ENCODE results near the gene AHCYL1.
"Not testable (repeated sequence)": the region's sequence is repeated elsewhere in the genome, so short reads cannot be mapped to it uniquely, and the experiment has no call there.

AHCYL1 gene

DNA sequence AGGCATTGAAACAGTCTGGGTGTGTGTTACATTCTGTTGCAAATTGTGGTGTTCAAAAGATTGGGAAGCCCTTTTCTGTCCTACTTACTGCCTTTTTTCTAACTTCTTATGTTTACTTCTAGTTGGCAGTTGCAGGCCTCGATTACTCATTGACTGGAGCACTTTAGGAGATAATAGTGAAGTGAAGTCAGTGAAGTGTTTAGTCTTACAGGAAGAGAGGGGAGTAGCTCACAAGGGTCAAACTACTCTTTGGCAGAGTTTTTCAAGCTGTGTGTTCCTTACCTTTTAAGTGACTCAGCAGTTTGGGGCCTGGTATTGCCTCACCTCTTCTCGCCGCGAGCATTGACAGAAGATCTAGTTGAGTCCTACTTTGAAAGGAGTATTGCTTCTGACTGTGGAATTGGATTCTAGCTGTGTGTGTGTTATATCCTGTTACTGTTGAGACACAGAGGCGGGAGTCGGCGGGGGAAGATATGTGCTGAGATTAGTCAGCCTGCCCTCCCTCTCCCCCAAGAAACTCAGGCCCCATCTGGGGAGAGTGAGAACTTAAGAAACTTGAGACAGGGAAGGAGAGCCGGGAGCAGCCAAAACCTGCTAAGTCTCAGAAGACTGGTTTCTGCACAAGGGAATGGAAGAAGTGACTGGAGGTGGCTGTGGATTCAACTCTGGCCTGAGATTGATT, 19.3 kb downstream of the AHCYL1 start:
- peak; percentile 27 to 42 for DNase-seq

DNA sequence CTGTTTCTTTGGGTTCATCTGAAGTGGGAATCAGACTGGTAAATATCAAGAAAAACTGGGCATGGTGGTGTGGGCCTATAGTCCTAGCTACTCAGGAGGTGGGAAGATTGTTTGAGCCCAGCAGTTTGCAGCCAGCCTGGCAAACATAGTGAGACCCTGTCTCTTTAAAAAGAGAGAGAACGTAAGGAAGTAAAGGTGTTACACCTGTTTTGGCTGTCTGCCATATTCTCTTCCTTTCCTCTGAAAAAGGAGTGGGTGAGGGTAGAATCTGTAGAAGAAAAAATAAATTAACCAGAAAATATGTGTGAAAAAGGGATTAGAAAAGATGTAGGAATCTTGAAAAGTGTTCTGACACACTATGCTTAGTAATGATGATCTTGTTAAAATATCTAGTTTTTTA, 20.0 kb downstream of the AHCYL1 start:
- DNase-seq, result no peak

DNA sequence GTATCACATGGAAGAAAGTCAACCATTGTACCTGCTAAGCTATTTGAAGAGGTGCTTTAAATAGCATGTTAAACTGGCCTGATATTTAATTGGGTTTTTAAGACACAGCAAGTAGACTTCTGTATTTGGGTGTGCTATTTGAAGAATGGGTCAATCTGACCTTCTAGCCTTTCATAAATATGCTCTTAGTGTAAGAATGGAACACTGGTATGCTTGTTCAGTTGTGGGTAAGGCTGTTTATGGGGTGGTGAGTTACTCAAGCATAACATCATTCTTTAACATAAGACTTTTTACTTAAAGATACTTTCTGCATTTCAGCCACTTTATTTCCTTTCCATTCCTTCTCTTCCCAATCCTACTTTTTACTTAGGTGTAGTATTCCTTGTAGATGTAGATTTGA, 21.4 kb downstream of the AHCYL1 start:
- DNase-seq, result no peak

DNA sequence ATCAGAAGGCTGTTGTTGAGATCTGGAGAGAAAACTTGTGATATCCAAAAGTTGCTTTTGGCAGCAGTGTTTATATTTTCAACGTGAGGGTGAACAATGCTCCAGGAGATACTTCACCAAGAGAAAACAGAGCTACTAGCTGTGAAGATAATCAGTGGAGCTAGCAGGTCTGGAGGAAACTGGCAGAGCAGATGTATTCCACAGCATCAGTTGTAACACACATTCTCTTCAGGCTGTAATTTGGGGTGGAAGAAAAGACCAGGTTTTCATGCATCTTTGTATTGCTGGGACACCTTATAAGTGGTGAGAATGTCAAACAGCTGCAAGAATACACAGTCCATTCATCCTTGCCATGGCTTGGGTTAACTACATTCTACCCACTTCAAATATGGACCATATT, 22.0 kb downstream of the AHCYL1 start:
- DNase-seq, result no peak

DNA sequence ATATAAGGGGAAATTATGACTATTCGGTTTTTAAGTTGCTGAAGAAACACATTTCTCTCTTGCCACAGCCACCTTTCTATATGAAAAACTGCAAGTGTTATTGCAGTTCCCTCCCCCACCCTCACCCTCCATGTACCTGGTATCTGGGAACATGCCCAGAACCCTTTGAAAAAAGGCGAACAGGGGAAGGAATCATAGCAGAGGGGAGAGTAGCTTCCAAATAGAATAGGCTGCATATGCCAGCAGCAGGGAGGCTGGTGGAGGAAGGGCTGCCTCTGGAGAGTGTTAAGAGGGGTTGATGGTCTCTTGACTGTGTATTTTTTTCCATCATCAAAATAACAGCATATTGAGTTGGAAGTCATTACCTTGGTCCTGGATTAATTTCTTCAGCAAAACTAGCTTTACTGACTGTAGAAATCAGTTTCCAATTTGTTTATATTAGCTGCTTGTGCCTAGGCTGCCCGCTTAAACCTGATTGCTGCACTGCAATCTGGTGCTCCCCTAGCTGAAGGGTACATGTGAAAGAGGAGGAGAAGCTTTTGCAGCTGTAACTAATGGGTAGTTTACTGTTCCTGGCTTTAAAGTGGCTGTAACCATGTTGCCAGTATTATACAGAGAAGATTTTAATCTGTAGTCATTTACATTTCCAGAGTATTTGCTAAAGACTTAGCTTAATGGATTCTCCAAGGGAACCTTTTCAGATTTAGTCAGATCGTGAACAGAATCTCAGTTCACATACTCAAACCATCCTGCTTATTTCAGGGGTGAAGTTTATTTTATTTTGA, 22.7 kb downstream of the AHCYL1 start:
- no peak for DNase-seq

DNA sequence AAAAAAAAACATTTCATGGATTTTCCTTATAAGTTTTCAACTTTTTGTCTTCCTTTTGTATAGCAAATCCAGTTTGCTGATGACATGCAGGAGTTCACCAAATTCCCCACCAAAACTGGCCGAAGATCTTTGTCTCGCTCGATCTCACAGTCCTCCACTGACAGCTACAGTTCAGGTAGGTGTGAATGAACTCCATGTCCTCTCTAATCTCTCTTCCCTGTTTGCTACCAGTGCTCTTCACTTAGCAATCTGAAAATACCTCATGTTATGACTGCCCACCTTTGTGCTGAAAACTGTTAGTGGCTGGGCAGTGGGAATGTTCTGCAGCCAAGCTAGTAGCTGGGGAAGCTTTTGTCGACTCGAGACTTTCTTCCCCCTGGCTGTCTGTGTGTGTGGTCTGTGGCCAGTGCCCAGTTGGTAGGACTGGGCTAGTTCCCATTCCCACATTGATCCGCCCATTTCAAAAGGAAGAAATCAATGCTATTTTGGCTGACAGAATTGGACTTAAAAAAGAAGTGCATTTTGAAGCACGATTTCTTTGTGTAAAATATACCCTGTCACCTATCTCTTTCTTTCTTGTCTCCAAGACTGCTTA, 24.5 kb downstream of the AHCYL1 start:
- no peak for DNase-seq

DNA sequence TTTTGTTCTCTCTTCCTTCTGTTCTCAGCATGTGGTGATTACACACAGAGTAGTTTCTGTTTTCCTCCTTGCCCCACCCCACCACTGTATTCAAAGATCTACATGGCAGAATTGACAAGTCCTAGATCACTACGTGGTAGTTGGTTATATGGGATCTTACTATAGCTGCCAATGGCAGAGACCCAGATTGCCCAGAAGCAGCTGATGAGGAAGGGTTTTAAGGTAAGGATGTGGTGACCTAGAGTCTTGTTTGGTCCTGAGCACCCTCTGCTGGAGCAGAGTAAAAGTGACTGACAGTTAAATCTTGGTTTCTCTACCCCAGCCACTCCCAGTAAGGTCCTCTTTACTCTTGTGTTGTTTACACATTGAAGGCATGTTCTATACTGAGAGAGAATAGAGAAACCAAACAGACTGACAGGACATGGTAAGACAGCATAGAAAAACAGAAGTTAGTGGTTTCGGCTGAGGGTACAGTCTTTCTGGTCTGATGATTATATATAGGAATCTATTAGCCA, 27.0 kb downstream of the AHCYL1 start:
- peak in 1 of 2 experiments; percentile 15 for DNase-seq

DNA sequence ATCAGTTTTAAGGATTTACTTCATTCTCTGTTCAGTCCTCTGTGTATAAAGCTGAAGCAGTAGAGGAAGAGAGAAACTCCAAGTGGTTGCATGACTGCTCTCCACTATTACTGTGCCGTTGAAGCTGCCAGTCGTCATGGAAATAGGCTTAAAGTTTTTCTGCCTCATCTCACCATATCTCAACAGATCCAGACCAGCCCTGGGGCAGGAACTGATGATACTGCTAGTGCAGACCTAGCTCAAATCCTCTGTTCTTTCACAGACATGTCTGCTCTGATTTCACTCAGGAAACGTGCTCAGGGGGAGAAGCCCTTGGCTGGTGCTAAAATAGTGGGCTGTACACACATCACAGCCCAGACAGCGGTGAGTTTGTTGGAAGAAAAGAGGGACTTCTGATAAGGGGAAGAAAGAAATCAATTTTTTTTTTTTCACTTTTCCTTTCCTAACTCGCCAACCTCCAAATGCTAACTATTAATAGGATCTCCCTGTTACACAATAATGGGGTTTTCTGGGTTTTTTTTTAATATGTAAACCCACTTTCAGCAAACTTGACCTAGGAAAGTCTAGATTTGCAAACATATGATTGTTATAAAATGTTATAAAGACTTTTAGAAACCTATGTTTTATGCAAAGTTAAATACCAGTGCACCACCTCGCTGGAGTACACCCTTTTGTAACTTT, 27.7 kb downstream of the AHCYL1 start:
- DNase-seq, result no peak

DNA sequence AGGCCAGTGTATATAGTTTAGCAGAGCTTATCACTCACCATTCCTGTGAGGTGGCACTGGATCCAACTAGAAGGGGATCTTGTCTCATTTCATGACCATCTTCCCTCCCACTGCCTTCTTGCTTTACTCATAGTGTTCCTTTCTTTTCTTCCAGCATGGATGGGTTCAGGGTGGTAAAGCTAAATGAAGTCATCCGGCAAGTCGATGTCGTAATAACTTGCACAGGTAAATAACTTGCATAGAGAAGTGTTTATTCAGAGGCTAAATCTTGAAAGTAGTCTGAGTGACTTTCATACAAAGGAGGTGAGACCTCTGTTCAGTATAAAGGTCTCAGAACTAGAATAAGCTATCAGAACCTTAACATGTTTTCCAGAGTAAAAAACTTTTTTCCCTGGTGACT, 33.2 kb downstream of the AHCYL1 start:
- DNase-seq, result no peak

DNA sequence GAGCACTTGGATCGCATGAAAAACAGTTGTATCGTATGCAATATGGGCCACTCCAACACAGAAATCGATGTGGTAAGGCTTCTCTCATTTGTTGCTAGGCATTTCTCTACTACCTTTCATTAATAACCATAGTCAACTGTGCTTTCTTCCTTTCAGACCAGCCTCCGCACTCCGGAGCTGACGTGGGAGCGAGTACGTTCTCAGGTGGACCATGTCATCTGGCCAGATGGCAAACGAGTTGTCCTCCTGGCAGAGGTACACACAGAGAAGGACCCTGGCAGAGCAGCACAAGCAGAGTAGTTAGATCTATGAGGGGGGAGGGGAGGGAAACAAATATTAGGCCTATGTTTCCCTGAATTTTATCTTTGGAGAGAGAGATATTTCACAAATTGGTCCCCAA, 33.8 kb downstream of the AHCYL1 start:
- no peak for DNase-seq

DNA sequence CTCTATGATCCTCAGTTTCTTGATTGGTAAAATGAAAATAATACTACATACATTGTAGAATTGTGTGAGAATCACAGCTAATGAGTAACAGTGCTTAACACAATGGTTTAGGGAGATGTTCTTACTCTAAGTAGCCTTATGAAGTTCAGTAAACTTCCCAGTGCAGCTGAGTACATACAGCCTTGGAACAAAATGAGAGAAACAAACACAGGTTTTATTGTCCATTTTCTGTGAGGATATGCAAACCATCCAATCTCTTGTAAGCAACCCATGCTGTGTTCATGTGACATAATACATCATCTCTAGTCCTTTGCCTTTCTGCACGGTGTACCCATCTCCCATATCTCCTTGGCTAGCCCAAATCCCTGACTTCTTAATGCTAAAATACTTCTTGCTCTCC, 35.2 kb downstream of the AHCYL1 start:
- DNase-seq, result no peak

DNA sequence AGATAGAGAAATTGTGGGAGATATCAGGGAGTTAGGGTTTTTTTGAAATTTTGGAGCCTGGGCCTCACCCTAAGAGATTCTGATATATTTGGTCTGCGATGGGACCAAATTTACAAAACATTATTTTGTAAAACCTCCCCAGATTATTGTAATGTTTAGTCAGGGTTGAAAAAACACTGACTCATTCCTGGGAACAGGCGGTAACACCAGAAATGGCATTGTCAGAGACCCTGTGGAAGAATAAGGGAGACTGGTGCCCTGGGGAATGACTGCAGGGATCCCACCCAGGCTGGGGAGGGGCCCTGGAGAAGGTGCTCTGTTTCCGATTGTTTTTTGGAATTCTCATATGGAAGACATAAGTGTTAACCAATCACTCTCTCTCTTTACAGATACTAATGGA, 36.7 kb downstream of the AHCYL1 start:
- DNase-seq, result no peak

DNA sequence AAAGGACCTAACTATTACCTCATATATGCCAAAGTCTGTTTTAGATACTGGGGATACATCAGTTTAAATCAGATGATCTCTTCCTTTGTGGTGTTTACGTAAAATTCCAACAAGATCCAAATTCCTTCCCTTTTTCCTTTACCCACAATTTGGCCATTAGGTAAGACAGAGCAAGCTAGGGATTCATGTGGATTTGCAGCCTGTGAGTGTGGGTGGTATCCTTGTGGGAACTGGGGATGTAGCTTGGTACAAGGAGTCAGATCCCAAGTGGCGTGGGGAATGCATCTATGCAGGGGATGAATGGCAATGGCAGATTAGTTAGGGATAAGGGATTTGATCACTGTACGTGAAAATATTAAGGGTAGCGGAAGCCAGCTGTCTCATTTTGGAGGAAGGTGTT, 40.0 kb downstream of the AHCYL1 start:
- DNase-seq, result no peak

DNA sequence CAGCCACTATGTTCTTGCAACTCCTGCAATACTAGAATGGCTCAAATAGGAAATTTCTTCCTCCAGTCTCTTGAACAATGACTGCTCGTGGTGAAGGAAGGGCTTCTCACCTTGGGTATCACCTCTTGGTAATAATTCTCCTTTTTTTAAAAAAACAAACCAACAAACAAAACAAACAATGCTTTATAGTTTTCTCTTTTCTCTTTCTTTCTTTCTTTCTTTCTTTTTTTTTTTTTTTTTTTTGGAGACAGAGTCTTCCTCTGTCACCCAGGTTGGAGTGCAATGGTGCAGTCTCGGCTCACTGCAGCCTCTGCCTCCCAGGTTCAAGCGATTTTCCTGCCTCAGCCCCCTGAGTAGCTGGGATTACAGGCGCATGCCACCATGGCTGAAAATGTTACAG, 46.1 kb downstream of the AHCYL1 start:
- DNase-seq, result not testable (repeated sequence)

DNA sequence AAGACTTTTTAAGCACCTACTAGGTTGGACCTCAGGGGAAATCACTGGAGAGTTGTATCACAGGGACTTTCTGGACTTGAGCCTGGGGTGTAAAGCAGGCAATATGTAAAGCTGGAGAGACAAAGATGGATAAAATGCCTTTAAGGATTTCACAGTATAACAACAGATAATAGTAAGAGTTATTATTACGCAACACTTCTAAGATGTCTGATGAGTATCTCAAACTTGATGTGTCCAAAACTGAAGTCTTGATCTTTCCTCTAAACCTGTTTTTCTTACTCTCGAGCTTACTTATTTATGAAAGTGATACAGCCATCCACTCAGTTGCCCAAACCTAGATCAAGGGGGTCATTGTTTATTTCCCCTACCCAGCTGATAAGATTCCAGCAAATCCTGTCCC, 47.8 kb downstream of the AHCYL1 start:
- no peak for DNase-seq

DNA sequence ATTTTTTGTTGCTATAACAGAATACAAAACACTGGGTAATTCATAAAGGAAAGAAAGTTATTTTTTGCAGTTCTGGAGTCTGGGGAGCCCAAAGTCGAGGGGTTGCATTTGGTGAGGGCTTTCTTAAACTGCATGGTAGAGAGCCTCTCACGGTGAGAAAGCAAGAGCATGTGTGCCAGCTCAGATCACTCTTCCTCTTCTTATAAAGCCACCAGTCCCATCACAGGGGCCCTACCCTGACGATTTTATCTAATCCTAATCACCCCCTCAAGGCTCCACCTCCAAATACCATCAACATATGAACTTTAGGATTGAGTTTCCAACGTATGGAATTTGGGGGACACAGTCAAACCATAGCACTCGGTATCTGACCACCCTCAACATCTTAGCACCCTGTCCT, 48.9 kb downstream of the AHCYL1 start:
- DNase-seq, result no peak

DNA sequence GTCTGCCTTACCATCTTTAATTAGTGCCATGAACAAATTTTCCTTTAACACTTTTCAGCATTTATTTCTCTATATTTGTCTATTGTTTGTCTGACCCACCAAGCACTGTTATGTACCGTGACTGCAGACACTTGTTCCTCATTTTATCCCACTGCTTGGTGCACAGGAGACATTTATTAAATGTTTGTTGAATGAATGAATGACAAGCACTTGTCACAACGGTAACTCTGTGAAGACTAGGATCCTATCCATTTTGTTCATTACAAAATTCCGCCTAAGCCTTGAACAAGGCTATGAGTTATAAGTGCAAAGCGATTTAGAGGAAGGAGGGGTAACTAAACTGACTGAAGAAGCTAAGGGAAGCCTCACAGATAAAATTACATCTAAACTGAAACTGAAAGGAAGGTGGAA, 49.5 kb downstream of the AHCYL1 start:
- DNase-seq, result no peak

DNA sequence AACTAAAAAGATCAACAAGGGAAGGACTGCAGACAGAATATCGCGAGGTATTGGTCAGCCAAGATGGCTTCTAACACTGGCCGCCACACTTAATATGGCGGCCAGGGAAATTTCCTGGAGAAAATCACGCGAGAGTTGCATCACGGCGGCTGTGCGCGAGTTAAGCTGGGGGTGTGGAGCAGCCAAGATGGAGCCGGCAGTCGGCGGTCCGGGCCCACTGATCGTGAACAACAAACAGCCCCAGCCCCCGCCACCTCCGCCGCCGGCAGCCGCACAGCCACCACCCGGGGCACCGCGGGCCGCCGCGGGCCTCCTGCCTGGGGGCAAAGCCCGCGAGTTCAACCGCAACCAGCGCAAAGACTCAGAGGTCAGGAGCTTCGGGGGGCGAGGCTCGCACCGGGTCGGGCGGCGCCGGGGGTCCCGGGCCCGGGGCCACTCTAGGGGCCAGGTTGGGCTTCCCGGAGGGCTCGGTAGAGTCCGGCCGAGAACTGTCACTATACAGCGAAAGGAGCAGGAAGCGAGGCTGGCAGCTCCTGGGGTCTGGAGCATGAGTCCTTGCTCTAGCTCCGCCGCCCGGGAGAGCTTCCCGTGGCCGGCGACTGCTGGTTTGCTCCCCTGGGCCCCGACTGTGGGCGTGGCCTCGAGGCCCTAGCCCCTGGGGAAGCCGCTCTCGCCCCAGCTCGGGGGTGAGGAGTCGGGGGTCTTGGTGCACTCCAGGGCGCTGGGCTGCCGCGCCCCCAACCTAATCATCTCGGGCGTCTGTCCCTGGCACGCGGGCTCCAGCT, 50.1 kb downstream of the AHCYL1 start, which contains the start of gene STRIP1:
Gene STRIP1 (plus strand): TSS at position 174 of the 785 bp plus-strand sequence. CDS start 14 bp downstream, at position 188.
- DNase-seq, result peak; percentile 84 to 93

DNA sequence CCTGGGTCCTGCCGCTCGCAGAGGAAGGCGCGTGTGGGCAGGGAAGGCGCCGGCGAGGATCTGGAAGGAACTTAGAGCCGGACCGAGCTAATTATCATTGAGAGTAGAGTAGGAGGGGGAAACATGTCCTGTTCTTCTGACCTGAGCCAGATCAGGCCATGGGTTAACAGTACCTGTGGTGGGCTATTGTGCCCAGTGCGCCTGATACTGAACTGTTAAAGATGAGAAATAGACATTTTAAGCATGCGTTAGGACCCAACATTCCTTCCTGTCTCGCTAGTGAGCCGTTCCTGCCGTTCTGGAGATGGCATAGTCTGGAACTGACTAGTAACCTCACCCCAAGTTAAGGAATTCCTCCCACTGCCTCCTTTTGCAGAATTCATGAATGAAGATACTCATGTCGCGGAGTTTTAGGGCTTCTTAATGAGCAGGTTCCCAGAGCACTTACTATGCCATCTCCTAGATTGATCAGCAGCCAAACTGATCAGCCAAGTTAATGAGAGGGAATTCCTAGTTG, 50.7 kb downstream of the AHCYL1 start:
- no peak for DNase-seq

DNA sequence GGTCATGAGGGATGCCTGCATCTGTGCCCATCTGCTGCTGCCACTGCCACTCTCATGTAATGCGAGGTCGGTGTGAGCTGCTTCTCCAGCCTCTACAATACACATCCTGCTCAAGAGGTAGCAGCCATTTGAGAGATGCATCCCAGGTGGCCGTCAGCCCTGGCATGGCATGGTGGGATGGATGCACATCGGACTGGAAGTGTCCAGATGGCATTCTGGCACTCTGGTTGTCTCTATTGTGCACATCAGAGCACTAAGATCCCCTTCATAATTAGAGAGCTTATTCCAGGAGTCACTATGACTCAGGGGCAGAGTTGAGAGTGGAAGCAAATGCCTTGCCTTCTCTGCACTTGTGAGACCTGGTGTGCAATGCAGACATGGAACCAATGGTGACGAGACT, 53.7 kb downstream of the AHCYL1 start:
- no peak for DNase-seq

DNA sequence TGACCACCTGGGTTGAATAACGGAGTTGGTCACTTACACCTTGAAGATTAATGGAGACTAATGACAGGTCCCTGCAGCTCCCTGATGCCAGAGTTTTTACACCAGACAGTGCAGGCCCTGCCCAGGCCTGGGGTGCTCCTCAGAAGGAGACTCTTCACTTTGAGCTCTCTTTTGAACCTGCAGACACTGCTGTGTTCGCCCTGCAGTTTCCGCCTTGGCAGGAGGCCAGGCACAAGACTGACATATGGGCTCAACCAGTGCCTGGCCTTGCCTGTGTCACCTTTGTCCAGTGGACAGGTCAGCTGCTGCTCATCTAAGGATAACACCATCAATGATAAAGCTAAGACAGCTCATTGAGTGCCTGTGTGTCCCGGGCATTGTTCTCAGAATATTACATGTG, 55.1 kb downstream of the AHCYL1 start:
- DNase-seq, result no peak

DNA sequence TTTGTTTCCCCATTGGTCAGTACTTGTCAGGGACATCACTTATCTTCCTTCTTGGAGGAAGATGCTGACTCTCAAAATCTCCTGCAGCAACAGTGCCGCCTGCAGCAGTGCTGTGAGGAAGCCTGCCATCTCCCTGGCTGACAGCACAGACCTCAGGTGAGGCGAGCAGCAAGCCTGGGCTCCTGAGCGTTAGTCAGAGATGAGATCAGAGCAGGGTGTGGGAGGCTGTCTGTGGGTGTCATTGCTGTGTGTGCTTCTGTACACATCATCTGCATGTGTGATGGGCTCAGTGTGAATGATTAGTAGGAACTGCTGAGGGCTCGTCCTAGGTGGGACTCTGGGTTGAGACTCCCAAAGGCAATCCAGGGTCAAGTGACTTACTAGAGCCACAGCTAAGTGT, 56.0 kb downstream of the AHCYL1 start:
- DNase-seq, result peak; percentile 30 to 70
